Activated T-cell treated with anti-CD3 and anti-CD28 coated beads for 1 hour (primary cell): ENCODE data around the gene RAB6B.

Experiments used
- DNase-seq: peaks from one replicate; pipeline ENCODE4 v3.0.0-alpha.2; 2020; ENCODE audit warnings: low read depth

The RAB6B gene

DNA sequence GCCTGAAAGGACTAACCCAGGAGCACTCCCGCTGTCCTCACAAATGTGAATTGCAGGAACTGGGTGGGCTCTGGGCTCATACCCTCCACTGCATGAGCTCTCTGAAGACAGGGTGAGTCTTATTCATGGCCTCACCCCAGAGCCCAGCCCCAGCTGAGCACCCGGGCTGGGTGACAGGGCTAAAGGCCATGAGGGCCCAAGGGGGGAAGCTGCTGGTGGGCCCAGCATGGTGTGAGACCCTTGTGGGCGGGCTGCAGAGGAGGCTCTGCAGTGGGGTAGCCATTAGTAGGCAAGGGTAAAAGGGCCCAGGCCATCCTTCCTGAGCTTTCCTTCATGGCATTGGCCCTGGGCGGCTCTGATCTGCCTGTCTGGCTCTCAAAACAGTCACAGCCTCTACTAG is 59.7 kb downstream of the RAB6B start:
- DNase-seq: no peak

DNA sequence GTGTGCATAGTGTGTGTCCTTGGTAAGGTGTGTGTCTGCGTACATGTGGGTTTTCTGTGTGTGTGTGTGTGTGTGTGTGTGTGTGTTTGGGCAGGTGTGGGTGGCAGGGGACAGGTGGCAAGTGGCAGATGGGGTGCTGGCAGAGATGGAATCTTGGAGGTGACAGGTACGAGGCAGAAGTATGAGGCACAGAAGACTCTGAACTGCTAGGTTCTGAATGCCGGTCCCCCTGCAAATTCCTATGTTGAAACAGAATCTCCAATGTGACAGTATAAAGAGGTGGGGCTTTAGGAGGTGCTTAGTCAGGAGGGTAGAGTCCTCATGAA is 60.3 kb downstream of the RAB6B start:
- no peak for DNase-seq

DNA sequence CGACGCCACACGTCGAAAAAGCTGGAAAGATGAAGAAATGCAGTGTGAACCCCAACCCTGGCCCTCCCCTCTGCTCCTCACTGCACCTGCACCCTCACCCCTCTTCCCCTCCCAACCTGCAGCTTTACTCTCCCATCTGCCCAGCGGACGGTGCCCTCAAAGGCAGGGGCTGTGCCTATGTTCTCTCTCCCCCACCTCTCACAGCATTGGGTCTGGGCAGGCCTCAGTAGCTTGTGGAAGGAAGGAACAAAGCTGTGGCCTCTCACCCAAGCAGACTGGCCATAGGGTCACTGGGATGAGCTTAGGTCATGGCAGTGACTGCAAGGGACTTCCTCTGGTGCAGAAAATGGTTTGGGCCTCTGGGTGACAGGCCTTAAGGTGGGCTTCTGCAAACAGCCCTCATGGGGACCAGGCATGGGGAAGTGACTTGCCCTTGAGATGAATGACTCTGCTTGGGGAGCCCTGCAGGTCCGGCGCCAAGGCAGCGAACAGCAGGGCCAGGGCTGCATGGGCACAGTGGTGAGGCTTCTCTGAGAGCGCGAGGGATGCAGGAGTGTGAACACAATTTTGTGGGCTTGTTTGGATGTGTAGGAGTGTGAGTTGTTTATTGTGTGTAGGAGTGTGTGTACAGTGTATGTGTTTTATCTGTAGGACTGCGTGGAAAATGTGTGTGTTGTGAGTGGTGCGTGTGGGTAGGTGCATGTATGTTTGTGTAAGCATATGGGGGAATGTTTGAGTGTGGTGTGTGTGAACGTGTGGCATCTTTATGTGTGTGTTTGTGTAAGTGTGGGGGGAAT is 60.9 kb downstream of the RAB6B start:
- no peak for DNase-seq

GRCh38 chr3:133833880-133834620 is 61.6 kb downstream of the RAB6B start:
- DNase-seq: no peak

DNA sequence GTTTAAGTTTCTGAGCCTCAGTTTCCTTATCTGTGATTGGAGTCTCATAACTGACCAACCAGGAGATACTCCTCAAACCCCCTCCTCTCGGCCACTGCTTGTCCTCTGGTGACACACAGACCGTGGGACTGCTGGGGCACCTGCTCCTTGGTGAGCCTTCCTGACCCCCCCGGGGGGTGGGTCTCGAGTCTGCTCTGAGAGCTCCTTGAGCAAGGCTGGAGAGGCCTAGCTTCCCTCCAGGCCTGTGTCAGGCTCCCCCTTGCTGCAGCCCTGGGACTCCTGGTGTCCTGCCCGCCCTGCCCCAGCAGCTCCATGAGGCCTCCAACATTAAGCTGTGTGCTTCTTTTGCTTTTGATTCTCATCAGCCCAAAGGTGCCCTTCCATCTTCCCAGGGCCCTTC is 62.4 kb downstream of the RAB6B start:
- no peak for DNase-seq

DNA sequence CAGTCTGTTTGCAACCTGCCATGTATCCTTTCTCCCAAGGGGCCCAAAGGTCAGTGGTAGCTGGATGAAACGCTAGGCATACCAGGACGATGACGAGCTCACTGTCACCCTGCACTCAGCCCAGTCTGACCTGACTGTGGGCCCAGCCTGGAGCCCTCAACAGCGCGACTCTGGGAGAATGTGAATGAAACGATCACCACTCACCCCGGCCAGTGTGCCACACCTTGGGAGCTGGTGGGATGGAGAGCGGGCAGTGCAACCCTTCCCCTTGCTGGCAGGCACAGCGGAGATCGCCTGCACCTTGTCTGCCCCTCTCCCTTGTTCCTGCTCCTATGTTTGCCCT is 62.9 kb downstream of the RAB6B start:
- no peak for DNase-seq

- no peak for DNase-seq
These were observed 63.5 kb downstream of the RAB6B start for GRCh38 chr3:133831966-133832801.

GRCh38 chr3:133830071-133830470 is 65.6 kb downstream of the RAB6B start:
- no peak for DNase-seq

GRCh38 chr3:133829310-133829707 is 66.4 kb downstream of the RAB6B start:
- no peak for DNase-seq

DNA sequence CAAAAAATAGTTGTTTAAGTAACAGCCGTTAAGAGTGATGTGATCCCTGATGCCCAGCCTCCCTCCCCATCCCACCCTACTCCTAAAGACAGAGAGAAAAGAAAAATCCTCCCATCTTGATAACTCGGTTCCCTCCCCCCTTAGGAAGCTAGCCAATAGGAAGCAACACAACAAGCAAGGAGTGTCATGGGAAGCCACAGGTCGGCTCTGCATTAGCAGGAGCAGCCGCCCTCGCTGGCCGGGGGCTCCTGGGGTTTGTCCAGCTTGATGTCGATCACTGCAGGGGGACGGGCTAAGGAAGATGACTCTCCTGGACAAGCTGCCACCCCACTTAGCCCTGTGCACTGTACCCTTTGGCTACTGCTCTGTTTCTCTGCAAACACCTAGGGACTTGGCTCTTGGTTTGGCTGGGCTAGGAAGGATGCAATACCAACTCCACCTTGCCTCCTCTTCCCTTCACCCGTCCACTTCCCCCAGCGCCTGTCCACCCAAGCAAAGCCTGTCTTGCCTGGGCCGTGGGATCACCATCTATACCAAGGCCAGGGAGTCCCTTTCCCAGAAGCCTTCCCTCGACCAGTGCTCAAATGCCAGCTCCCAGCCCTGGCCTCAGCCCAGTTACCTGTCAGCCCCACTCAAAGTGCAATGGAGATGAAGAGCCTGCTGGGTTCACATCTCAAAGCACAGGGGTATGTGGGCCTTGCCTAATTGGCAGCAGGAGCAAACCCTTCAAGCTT is 66.9 kb downstream of the RAB6B start:
- DNase-seq: no peak

- no peak for DNase-seq
These were observed 68.0 kb downstream of the RAB6B start for GRCh38 chr3:133827684-133828083.

DNA sequence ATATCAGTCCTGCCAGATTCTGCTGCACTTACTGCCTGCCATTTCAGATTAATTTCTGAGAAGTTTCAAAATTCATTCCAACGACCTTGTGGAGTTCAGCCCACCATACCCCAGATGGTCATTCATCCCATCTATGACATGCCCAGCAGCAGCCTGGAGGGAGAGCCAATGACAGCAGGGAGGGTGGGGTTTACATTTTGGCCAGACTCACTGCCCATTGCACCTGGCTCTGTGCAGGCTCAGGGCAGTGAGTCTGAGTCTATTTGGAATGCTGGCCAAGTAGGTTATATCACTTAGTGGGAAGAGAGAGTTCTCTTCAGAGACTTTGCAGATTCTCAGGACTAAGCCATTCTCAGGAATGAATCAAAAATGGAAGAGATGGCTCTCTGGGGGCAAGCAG is 68.5 kb downstream of the RAB6B start:
- no peak for DNase-seq

DNA sequence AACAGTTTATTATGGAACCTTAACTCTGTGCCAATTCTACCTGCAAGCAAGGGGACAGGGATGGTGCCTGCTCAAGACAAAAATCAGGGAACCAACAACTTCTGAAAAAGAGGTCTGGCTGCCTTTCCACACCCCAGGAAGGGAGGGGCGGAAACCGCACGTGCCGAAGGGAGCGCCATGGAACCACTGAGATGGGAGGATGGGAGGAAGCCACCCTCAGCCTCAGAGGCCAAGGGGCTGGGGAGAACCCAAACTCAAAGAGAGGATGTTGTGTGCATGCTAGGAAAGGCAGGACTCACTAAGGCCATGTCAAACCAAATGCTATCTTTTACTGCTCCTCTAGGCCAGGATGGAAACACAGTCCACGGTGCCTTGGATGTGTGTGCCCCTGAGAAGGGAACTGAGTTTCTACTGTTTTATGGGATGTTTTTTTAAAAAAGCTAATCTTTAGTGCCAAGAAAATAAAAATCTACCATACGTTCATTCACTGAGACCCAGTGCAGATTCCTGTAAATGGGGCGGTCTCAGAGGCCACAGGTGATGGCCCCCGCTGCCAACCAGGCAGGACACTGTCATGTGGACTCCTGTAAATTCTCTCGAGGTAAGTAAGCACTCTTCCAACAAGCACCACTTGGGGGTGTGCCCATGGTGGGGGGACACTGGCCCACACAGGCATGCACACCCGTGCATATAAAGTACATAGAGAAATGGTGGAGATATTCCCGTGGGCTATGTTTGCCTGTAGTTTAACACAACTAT is 69.5 kb downstream of the RAB6B start:
- no peak for DNase-seq

DNA sequence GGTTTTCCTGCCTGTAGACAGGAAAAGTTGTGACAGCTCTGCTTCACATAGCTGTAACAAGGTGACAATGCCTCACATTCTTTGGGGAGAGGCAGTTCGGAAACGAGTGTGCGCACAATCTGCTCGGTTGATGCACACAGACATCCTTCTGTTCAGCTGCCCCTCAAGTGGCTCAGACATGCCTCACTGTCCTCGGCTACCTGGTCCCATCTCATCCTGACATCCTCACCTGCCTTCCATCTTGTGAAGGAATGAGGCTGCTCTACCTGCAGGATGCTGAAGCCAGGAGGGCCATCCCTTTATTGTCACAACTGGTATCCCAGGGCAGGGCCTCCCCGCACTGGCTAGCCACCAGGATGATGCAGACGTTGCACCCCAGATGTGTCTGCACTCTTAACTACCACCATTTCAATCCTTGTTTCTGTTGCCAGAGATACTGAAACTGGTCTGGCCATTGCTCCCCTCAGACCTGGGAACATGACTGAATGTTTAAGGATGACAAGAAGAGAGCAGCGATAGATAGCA is 70.7 kb downstream of the RAB6B start:
- no peak for DNase-seq

DNA sequence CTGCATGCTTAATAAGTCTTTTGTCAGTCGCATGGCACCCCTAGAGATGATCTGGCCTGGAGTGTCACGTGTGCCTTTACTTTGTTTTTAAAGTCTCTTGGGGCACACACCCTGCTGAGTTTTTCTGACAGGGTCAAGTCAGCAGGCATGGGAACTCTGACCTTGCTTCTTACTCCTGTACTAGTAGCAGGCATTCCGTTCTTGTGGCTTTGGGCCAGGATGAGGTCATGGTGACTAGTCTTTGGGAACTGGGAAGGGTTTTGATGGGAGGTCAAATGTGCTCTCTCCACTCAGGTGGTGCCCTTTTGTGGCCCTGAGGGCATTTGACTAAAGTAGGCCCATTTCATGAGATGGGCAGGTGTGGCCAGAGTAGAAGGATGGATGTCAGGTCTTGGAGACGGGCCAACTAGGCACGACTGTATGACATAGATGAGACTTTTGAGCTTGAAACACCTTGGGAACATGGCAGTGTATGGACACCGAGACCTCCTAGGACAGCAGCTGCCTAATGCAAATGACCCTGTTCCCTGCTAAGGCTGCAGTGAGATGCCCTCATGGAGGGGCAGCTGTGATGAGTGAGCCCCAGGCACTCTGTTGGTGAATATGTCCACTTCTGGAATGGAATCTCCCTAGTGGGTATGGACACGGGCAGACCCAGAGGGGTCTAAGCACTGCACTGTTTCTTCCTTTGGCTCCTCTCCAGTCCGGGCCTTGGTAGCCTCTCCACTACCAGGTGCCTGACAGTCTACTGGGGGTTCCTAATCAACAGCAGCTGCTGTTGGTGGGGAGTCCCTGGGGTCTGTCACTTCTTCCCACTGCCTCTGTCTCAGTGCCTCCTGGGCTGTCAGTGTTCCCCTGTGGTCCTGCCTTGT is 73.7 kb downstream of the RAB6B start:
- no peak for DNase-seq

DNA sequence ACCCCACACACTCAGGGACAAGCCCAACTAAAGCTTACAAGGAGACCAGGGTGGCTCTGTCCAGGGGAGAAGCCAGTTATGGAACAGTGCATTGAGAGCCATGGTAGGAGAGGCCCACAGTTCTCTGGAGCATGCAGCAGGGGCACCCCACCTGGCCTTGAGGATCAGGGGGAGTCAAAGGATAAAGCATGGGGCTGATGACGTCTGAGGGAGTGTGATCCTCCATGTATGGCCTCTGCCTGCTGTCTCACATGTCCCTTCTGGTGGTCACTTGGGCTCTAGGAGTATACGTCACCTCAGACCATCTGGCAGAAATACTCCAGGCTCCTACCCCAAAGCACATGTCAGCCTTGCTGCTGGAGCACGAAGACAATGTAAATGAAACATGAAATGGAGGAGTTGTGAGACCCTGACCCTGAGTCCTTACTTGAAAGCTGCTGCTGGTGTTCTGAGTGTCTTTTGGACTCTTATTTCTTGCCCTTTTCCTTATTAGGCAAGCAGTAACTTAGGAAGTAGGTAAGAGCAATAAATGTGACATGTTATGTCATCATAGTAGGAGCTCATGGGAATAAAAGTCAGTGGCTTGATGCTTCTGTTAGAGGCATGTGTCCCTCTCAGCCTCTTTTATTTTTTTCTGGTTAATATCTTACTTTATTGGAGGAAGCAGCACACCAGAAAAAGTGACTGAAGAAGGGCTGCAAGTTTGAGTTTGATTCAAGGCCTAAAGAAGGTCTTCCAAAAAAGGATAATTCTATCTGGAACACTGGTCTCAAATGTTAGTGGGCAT is 74.6 kb downstream of the RAB6B start:
- no peak for DNase-seq

DNA sequence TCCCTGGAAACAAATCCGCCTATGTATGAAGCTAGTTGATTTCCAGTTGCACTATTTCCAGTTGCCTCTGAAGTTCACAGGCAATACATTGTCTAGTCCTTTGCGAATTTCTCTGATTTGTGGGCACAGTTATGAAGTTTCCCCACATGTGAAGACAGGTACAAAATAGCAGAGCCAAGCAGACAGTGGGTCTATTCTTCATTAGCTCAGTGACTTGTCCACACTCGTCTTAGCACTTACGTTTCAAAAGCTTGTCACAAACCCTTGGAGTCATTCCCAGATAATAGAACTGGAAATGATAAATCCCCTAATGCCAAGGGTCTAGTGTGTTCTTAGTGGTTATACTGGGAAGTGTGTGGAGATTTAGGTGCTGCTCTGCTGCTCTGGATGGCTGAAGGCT is 75.6 kb downstream of the RAB6B start:
- DNase-seq: no peak

DNA sequence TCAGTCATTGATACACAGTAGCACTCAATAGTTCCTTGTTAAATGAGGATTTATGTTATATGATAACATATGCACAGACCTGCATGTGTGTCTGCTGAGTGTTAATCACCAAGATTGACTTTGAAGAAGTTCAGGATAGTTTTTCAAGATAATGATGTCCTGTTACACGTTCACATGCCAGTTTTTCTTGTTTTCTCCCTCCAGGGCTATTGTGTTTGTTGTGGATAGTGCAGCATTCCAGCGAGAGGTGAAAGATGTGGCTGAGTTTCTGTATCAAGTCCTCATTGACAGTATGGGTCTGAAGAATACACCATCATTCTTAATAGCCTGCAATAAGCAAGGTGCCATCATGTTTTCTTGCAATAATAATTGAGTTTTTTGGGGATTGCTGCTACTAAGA is 80.3 kb downstream of the RAB6B start:
- DNase-seq: no peak

GRCh38 chr3:133812872-133813271 is 82.8 kb downstream of the RAB6B start:
- no peak for DNase-seq
